Stimulated activated CD8-positive, alpha-beta memory T cell treated with anti-CD3 and anti-CD28 coated beads, Interleukin-7, amount 100 ng/mL, for 48 hours (primary cell): ENCODE measurements around the gene TBC1D8.
"Not testable (repeated sequence)": the region's sequence is repeated elsewhere in the genome, so short reads cannot be mapped to it uniquely, and the experiment has no call there.

Source experiments
- DNase-seq, 2 donors: peaks; one replicate each; pipeline ENCODE4 v3.0.0-alpha.2; 2020; ENCODE audit warnings: low read depth in 1 of 2; ENCODE audit errors: extremely low read depth in 1 of 2

Gene TBC1D8

GRCh38 chr2:101080211-101081068, 70.7 kb downstream of the TBC1D8 start:
- DNase-seq = no peak

- DNase-seq = no peak
Observed at GRCh38 chr2:101076581-101076980, 74.6 kb downstream of the TBC1D8 start.

GRCh38 chr2:101064868-101065549, 86.2 kb downstream of the TBC1D8 start:
- DNase-seq = no peak

GRCh38 chr2:101064505-101064867, 86.7 kb downstream of the TBC1D8 start:
- DNase-seq = no peak

- DNase-seq = no peak
Observed at GRCh38 chr2:101064125-101064502, 87.1 kb downstream of the TBC1D8 start.

- no peak for DNase-seq
Observed at GRCh38 chr2:101063352-101064124, 87.6 kb downstream of the TBC1D8 start.

- DNase-seq = no peak
Observed at GRCh38 chr2:101058386-101058785, 92.8 kb downstream of the TBC1D8 start.

GRCh38 chr2:101057051-101057933, 93.9 kb downstream of the TBC1D8 start:
- DNase-seq = no peak

- DNase-seq = no peak
Observed at GRCh38 chr2:101053117-101053516, 98.1 kb downstream of the TBC1D8 start.

GRCh38 chr2:101052147-101052546, 99.0 kb downstream of the TBC1D8 start:
- no peak for DNase-seq

GRCh38 chr2:101050886-101051285, 100.3 kb downstream of the TBC1D8 start:
- not testable (repeated sequence) for DNase-seq

- DNase-seq = no peak
Observed at GRCh38 chr2:101048756-101049155, 102.4 kb downstream of the TBC1D8 start.

- no peak for DNase-seq
Observed at GRCh38 chr2:101047774-101048173, 103.4 kb downstream of the TBC1D8 start.

GRCh38 chr2:101047075-101047766, 104.0 kb downstream of the TBC1D8 start:
- no peak for DNase-seq

- DNase-seq = no peak
Observed at GRCh38 chr2:101045330-101045729, 105.9 kb downstream of the TBC1D8 start.

GRCh38 chr2:101041413-101041812, 109.8 kb downstream of the TBC1D8 start:
- DNase-seq = no peak

- no peak for DNase-seq
Observed at GRCh38 chr2:101040761-101041160, 110.4 kb downstream of the TBC1D8 start.

GRCh38 chr2:101040072-101040471, 111.1 kb downstream of the TBC1D8 start:
- DNase-seq = no peak

- peak in 1 of 2 donors; percentile 10 for DNase-seq
Observed at GRCh38 chr2:101038455-101039255, 112.5 kb downstream of the TBC1D8 start.
